Lung (tissue), 12 donors: ENCODE results near the gene GOLGA3. TPM values are rescaled to one million over a fixed set of nuclear protein-coding genes. Genes with fewer than 3 reads are reported as not detected.

Source experiments
- ATAC-seq: fragments of 200-7000 bp; cut with Tn5 transposase; one replicate; pipeline ENCODE4 v1.9.1; 2020; ENCODE audit warnings: moderate number of reproducible peaks; ENCODE audit not compliant: insufficient read depth, low FRiP score
- DNase-seq, 3 donors: peaks; one replicate each; pipeline ENCODE4 v3.0.0-alpha.2; 2013 to 2017
- H3K27ac ChIP-seq, 2 donors: one replicate each; pipeline ENCODE4 v1.5.1; 2013; ENCODE audit warnings: mild to moderate bottlenecking in 2 of 2, moderate library complexity in 2 of 2, control low read depth in 1 of 2, inconsistent platforms in 1 of 2, low read depth in 1 of 2, low read length in 1 of 2
- H3K27me3 ChIP-seq, 3 donors: one replicate each; pipeline ENCODE4 v1.5.1; 2013; ENCODE audit warnings: low read length in 2 of 3; ENCODE audit not compliant: control insufficient read depth in 3 of 3, insufficient read depth in 3 of 3
- H3K36me3 ChIP-seq, 4 donors: one replicate each; pipeline ENCODE4 v1.5.1; 2013; ENCODE audit warnings: low read length in 4 of 4, mild to moderate bottlenecking in 1 of 4, moderate library complexity in 1 of 4; ENCODE audit not compliant: control insufficient read depth in 4 of 4, insufficient read depth in 4 of 4
- H3K4me1 ChIP-seq, 5 donors: one replicate each; pipeline ENCODE4 v1.5.1; 2013; ENCODE audit warnings: low read length in 5 of 5, mild to moderate bottlenecking in 2 of 5, moderate library complexity in 1 of 5; ENCODE audit not compliant: control insufficient read depth in 5 of 5, insufficient read depth in 5 of 5
- H3K4me3 ChIP-seq: one replicate; pipeline ENCODE4 v1.5.1; 2013; ENCODE audit warnings: mild to moderate bottlenecking, control low read depth, moderate library complexity
- H3K9ac ChIP-seq, 2 donors: one replicate each; pipeline ENCODE4 v1.5.1; 2013; ENCODE audit warnings: low read length in 2 of 2, control low read depth in 1 of 2; ENCODE audit not compliant: insufficient read depth in 1 of 2
- H3K9me3 ChIP-seq, 4 donors: one replicate each; pipeline ENCODE4 v1.5.1; 2013; ENCODE audit warnings: low read length in 3 of 4, mild to moderate bottlenecking in 1 of 4, moderate library complexity in 1 of 4; ENCODE audit not compliant: control insufficient read depth in 4 of 4, insufficient read depth in 3 of 4
- CTCF ChIP-seq: IDR thresholded peaks from 2 replicates; pipeline ENCODE4 v1.5.1; 2012; ENCODE audit warnings: mild to moderate bottlenecking; ENCODE audit errors: control extremely low read depth, extremely low read depth
- WGBS, 2 donors: extraction: QIAGEN DNeasy Blood & Tissue Kit; methylation state at CpG; one replicate each; pipeline ENCODE4 v1.1.7; 2013; 5-methylcytosine and 5-hydroxymethylcytosine counted together
- polyA plus RNA-seq, 2 donors: library from polyadenylated mRNA; stranded (reverse); fragments of 200-250 nt; gene quantifications; one replicate each; pipeline ENCODE4 v1.2.1, GENCODE V29; 2013
- total RNA-seq, 2 donors: library from RNA; depleted of rRNA in 1 of 2; stranded (reverse); fragments of >200 nt in 1 of 2; gene quantifications; one replicate each; pipeline ENCODE4 v1.2.1, GENCODE V29; 2014 to 2021
- donor health status: control.
- donor health status: control.
- donor health status: Bipolar disorder and iron deficiency.
- donor health status: healthy.
- donor health status: DM: yes; HTN: yes; CAD: no.

GOLGA3 gene
- total and polyA plus RNA-seq, 4 donors = 17.5 to 81.1 (median 35.7) TPM

GRCh38 chr12:132723015-132723763, 105.5 kb downstream of the GOLGA3 start:
- no peak for ATAC-seq
- TF ChIP-seq CTCF = no peak
- Histone ChIP-seq H3K9me3 (no peaks in the 10 kb centered on the region), H3K27ac (no peak overlapping the region), H3K36me3 (peaks cover 14 to 69% (median 29%) of the 10 kb centered on the region in 4 donors), H3K27me3 (no peaks in the 10 kb centered on the region), H3K9ac (no peak overlapping the region), H3K4me3 (no peak overlapping the region), H3K4me1 (no peaks in the 10 kb centered on the region)
- 91 to 92% methylated on average over 30 of the region's 30 CpGs for WGBS, 2 donors
- DNase-seq = no peak

GRCh38 chr12:132720606-132721345, 107.9 kb downstream of the GOLGA3 start:
- H3K4me3 ChIP-seq = no peak overlapping the region
- H3K27me3 ChIP-seq = no peaks in the 10 kb centered on the region
- H3K36me3 ChIP-seq = peaks cover 4 to 71% (median 23%) of the 10 kb centered on the region in 4 donors
- H3K27ac ChIP-seq = no peak overlapping the region
- WGBS, 2 donors = 96% methylated on average over 25 of the region's 25 CpGs
- H3K9ac ChIP-seq = no peak overlapping the region
- TF ChIP-seq CTCF = no peak
- DNase-seq (no peak), ATAC-seq (no peak)
- no peaks in the 10 kb centered on the region for H3K4me1 ChIP-seq
- no peaks in the 10 kb centered on the region for H3K9me3 ChIP-seq

GRCh38 chr12:132719954-132720324, 108.7 kb downstream of the GOLGA3 start:
- no peaks in the 10 kb centered on the region for H3K27me3 ChIP-seq
- peaks cover 5 to 69% (median 22%) of the 10 kb centered on the region in 4 donors for H3K36me3 ChIP-seq
- no peak for DNase-seq
- no peak overlapping the region for H3K9ac ChIP-seq
- no peak overlapping the region for H3K27ac ChIP-seq
- no peak overlapping the region for H3K4me3 ChIP-seq
- 94% methylated on average over 12 of the region's 12 CpGs for WGBS, 2 donors
- no peaks in the 10 kb centered on the region for H3K9me3 ChIP-seq
- TF ChIP-seq CTCF = no peak
- H3K4me1 ChIP-seq = no peaks in the 10 kb centered on the region
- ATAC-seq = no peak
